ENCODE results near the gene TEX9. TPM values are rescaled to one million over a fixed set of nuclear protein-coding genes. Genes with fewer than 3 reads are reported as not detected.
A peak's percentile ranks its signal among the peaks of the same experiment; 100 is the strongest.
"Not testable (repeated sequence)": the region's sequence is repeated elsewhere in the genome, so short reads cannot be mapped to it uniquely, and the experiment has no call there.

The TEX9 gene
- polyA plus RNA-seq (2013, experiment 1 of 2) = 5.6 TPM
- polyA plus RNA-seq (2013, experiment 2 of 2) = 5.9 TPM

GRCh38 chr15:56365075-56365711 is at the start of gene TEX9:
TEX9 (plus strand) TSS chr15:56365426; CDS start chr15:56365451, 25 bp downstream.
- peaks cover 16% of the 10 kb centered on the region; the same call in 1 of the 2 replicates for H3K4me1 ChIP-seq (ENCODE audit: insufficient read depth, low read length)
- no peaks in the 10 kb centered on the region for H3K36me3 ChIP-seq (ENCODE audit: insufficient read depth, low read length)
- no peaks in the 10 kb centered on the region for H3K27me3 ChIP-seq (ENCODE audit: insufficient read depth, low read length)
- H3K4me3 ChIP-seq (ENCODE audit: low read length) = peak within 1 kb of the TSS; percentile 80
- H3K27ac ChIP-seq (ENCODE audit: low read depth, low read length) = peak within 1 kb of the TSS; percentile 46; the same call in 1 of the 2 replicates
- under 1% methylated on average over 45 of the region's 45 CpGs for WGBS
- H3K9me3 ChIP-seq (ENCODE audit: insufficient read depth, low read depth, low read length) = 0 out of 2 replicates have a peak, but pooled peaks cover 10% of the 10 kb centered on the region
- peak within 1 kb of the TSS; percentile 73 for H3K9ac ChIP-seq (ENCODE audit: low read depth, low read length)

GRCh38 chr15:56316561-56316960 is 48.7 kb upstream of the TEX9 start:
- H3K27ac ChIP-seq (ENCODE audit: low read depth, low read length); H3K4me1 ChIP-seq (ENCODE audit: insufficient read depth, low read length); H3K9ac ChIP-seq (ENCODE audit: low read depth, low read length); H3K4me3 ChIP-seq (ENCODE audit: low read length); H3K27me3 ChIP-seq (ENCODE audit: insufficient read depth, low read length); H3K36me3 ChIP-seq (ENCODE audit: insufficient read depth, low read length): not testable (repeated sequence)
- 74% methylated on average over 17 of the region's 18 CpGs for WGBS
- H3K9me3 ChIP-seq (ENCODE audit: insufficient read depth, low read depth, low read length) = peaks cover 12% of the 10 kb centered on the region

GRCh38 chr15:56320316-56320715 is 44.9 kb upstream of the TEX9 start:
- Histone ChIP-seq H3K4me3 (ENCODE audit: low read length) (no peak overlapping the region), H3K9me3 (ENCODE audit: insufficient read depth, low read depth, low read length) (peaks cover 12% of the 10 kb centered on the region), H3K9ac (ENCODE audit: low read depth, low read length) (no peak overlapping the region), H3K4me1 (ENCODE audit: insufficient read depth, low read length) (no peaks in the 10 kb centered on the region), H3K36me3 (ENCODE audit: insufficient read depth, low read length) (no peaks in the 10 kb centered on the region), H3K27me3 (ENCODE audit: insufficient read depth, low read length) (no peaks in the 10 kb centered on the region), H3K27ac (ENCODE audit: low read depth, low read length) (no peak overlapping the region)

DNA sequence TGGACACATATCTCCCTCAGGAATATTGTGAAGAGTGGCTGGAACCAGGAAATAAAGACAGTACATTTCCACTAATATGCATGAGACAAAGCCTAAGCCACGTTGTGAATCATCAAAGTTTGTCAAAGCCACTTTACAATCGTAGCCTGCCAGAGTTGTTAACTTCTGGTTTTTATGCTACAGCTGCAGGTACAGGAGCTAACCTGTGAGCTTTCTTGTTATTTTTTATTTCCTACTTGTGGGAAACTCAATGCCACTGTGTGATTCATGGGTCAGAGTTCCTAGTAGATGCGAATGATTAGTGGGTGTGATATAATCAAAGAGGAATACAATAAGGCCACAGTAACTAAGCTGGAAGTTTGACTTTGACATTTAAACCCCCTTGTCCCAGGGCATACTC is 44.4 kb upstream of the TEX9 start:
- 73% methylated on average over 3 of the region's 3 CpGs for WGBS
- H3K4me1 ChIP-seq (ENCODE audit: insufficient read depth, low read length) = no peaks in the 10 kb centered on the region

GRCh38 chr15:56322444-56322843 is 42.8 kb upstream of the TEX9 start:
- Histone ChIP-seq H3K36me3 (ENCODE audit: insufficient read depth, low read length) (no peaks in the 10 kb centered on the region), H3K9ac (ENCODE audit: low read depth, low read length) (no peak overlapping the region), H3K9me3 (ENCODE audit: insufficient read depth, low read depth, low read length) (peaks cover 8% of the 10 kb centered on the region), H3K4me1 (ENCODE audit: insufficient read depth, low read length) (0 out of 2 replicates have a peak, but pooled peaks cover 2% of the 10 kb centered on the region), H3K27ac (ENCODE audit: low read depth, low read length) (no peak overlapping the region), H3K27me3 (ENCODE audit: insufficient read depth, low read length) (no peaks in the 10 kb centered on the region), H3K4me3 (ENCODE audit: low read length) (no peak overlapping the region)
- WGBS = 89% methylated on average over 2 of the region's 2 CpGs

More for the DNA sequence above, 44.4 kb upstream of the TEX9 start:
- no peak overlapping the region for H3K9ac ChIP-seq (ENCODE audit: low read depth, low read length)
- no peaks in the 10 kb centered on the region for H3K36me3 ChIP-seq (ENCODE audit: insufficient read depth, low read length)
- no peaks in the 10 kb centered on the region for H3K27me3 ChIP-seq (ENCODE audit: insufficient read depth, low read length)
- no peak overlapping the region for H3K27ac ChIP-seq (ENCODE audit: low read depth, low read length)
- H3K9me3 ChIP-seq (ENCODE audit: insufficient read depth, low read depth, low read length) = peaks cover 12% of the 10 kb centered on the region
- H3K4me3 ChIP-seq (ENCODE audit: low read length) = no peak overlapping the region

GRCh38 chr15:56323435-56323834 is 41.8 kb upstream of the TEX9 start:
- no peak overlapping the region for H3K27ac ChIP-seq (ENCODE audit: low read depth, low read length)
- 86% methylated on average over 1 of the region's 1 CpG for WGBS

DNA sequence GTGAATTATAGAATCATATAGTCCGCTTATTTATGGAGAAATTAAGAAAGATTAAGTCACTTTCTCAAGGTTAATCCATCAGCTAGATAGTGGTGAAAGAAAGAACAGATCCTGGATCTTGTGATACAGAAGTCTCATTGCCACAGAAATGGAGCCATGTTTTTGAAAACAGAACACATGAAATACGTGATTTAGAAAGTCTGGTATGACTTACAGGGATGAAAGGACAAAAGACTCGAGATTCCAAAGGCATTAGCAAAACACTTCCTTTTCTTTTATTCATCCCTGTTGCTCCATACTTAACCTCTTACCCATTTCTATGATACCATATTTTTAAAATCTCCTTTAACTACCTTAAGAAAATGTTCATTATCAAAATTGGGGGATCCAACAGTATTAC is 40.0 kb upstream of the TEX9 start:
- Histone ChIP-seq H3K9me3 (ENCODE audit: insufficient read depth, low read depth, low read length) (no peaks in the 10 kb centered on the region), H3K27ac (ENCODE audit: low read depth, low read length) (no peak overlapping the region), H3K4me3 (ENCODE audit: low read length) (no peak overlapping the region), H3K27me3 (ENCODE audit: insufficient read depth, low read length) (no peaks in the 10 kb centered on the region), H3K36me3 (ENCODE audit: insufficient read depth, low read length) (no peaks in the 10 kb centered on the region), H3K9ac (ENCODE audit: low read depth, low read length) (no peak overlapping the region), H3K4me1 (ENCODE audit: insufficient read depth, low read length) (0 out of 2 replicates have a peak, but pooled peaks cover 8% of the 10 kb centered on the region)
- WGBS = 90% methylated on average over 3 of the region's 3 CpGs

More at GRCh38 chr15:56323435-56323834, 41.8 kb upstream of the TEX9 start:
- Histone ChIP-seq H3K27me3 (ENCODE audit: insufficient read depth, low read length) (no peaks in the 10 kb centered on the region), H3K9me3 (ENCODE audit: insufficient read depth, low read depth, low read length) (no peaks in the 10 kb centered on the region; the same call in 1 of the 2 replicates), H3K4me3 (ENCODE audit: low read length) (no peak overlapping the region), H3K36me3 (ENCODE audit: insufficient read depth, low read length) (no peaks in the 10 kb centered on the region), H3K9ac (ENCODE audit: low read depth, low read length) (no peak overlapping the region), H3K4me1 (ENCODE audit: insufficient read depth, low read length) (0 out of 2 replicates have a peak, but pooled peaks cover 8% of the 10 kb centered on the region)

DNA sequence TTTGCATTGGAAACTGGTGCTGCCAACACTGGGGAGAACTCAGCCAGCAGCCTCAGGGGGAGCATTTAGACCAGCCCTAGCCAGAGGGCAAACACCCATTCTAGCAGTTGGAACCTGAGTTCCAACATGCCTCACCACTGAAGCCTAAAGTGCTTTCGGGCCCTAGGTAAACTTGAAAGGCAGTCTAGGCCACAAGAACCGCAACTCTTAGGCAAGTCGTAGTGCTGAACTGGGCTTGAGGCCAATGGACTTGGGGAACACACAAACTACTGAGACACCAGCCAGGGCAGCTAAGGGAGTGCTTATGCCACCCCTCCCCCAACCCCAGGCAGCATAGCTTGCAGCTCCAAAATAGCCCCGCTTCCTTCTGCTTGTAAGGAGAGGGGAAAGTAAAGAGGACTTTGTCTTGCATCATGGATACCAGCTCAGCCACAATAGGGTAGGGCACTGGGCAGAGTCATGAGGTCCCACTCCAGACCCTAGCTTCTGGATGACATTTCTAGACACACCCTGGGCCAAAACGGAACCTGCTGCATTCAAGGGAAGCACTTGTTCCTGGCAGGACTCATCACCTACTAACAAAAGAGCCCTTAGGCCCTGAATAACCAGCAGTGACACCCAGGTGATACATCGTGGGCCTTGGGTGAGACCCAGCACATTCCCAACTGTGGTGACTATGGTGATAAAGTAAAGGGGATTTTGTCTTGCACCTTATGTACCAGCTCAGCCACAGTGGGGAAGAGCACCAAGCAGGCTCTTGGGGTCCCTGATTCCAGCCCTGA is 37.3 kb upstream of the TEX9 start:
- Histone ChIP-seq H3K4me3 (ENCODE audit: low read length) (no peak overlapping the region), H3K4me1 (ENCODE audit: insufficient read depth, low read length) (0 out of 2 replicates have a peak, but pooled peaks cover 8% of the 10 kb centered on the region), H3K27ac (ENCODE audit: low read depth, low read length) (no peak overlapping the region), H3K9me3 (ENCODE audit: insufficient read depth, low read depth, low read length) (no peaks in the 10 kb centered on the region), H3K36me3 (ENCODE audit: insufficient read depth, low read length) (no peaks in the 10 kb centered on the region), H3K9ac (ENCODE audit: low read depth, low read length) (no peak overlapping the region), H3K27me3 (ENCODE audit: insufficient read depth, low read length) (no peaks in the 10 kb centered on the region)
- WGBS = 90% methylated on average over 6 of the region's 6 CpGs

- H3K4me1 ChIP-seq (ENCODE audit: insufficient read depth, low read length) = no peaks in the 10 kb centered on the region
- no peaks in the 10 kb centered on the region for H3K36me3 ChIP-seq (ENCODE audit: insufficient read depth, low read length)
- no peak overlapping the region for H3K9ac ChIP-seq (ENCODE audit: low read depth, low read length)
- H3K4me3 ChIP-seq (ENCODE audit: low read length) = no peak overlapping the region
- 0 out of 2 replicates have a peak, but pooled peaks cover 3% of the 10 kb centered on the region for H3K9me3 ChIP-seq (ENCODE audit: insufficient read depth, low read depth, low read length)
- no peak overlapping the region for H3K27ac ChIP-seq (ENCODE audit: low read depth, low read length)
- no peaks in the 10 kb centered on the region for H3K27me3 ChIP-seq (ENCODE audit: insufficient read depth, low read length)
- 87% methylated on average over 2 of the region's 2 CpGs for WGBS
These were observed 28.0 kb upstream of the TEX9 start for GRCh38 chr15:56337084-56337725.

DNA sequence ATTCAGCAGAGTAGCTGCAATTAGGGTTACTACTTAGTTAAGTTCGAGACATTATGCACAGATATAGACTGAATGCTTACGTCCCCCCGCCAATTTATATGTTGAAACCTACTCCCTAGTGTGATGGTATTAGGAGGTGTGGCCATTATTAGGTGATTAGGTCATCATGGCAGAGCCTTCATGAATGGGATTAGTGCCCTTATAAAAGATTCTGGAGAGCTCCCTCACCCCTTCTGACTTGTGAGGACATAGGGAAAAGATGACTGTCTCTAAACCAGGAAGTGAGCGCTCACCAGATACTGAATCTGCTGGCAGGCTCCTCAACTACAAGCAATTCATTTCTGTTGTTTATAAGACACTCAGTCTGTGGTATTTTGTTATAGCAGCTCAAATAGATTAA is 25.6 kb upstream of the TEX9 start:
- Histone ChIP-seq H3K27me3 (ENCODE audit: insufficient read depth, low read length) (no peaks in the 10 kb centered on the region), H3K4me1 (ENCODE audit: insufficient read depth, low read length) (peaks cover 2% of the 10 kb centered on the region; the same call in 1 of the 2 replicates), H3K36me3 (ENCODE audit: insufficient read depth, low read length) (no peaks in the 10 kb centered on the region), H3K27ac (ENCODE audit: low read depth, low read length) (no peak overlapping the region), H3K9me3 (ENCODE audit: insufficient read depth, low read depth, low read length) (no peaks in the 10 kb centered on the region), H3K9ac (ENCODE audit: low read depth, low read length) (no peak overlapping the region), H3K4me3 (ENCODE audit: low read length) (no peak overlapping the region)
- 74% methylated on average over 4 of the region's 4 CpGs for WGBS

GRCh38 chr15:56341201-56341600 is 24.0 kb upstream of the TEX9 start:
- H3K4me3 ChIP-seq (ENCODE audit: low read length) = no peak overlapping the region
- WGBS = 90% methylated on average over 2 of the region's 3 CpGs
- no peaks in the 10 kb centered on the region for H3K9me3 ChIP-seq (ENCODE audit: insufficient read depth, low read depth, low read length)
- H3K36me3 ChIP-seq (ENCODE audit: insufficient read depth, low read length) = no peaks in the 10 kb centered on the region
- no peak overlapping the region for H3K9ac ChIP-seq (ENCODE audit: low read depth, low read length)
- H3K4me1 ChIP-seq (ENCODE audit: insufficient read depth, low read length) = peaks cover 2% of the 10 kb centered on the region; the same call in 1 of the 2 replicates
- H3K27ac ChIP-seq (ENCODE audit: low read depth, low read length) = no peak overlapping the region
- no peaks in the 10 kb centered on the region for H3K27me3 ChIP-seq (ENCODE audit: insufficient read depth, low read length)

All from HUES64 (cell line).